ENCODE measurements around the gene CEP112. TPM values are rescaled to one million over a fixed set of nuclear protein-coding genes. Genes with fewer than 3 reads are reported as not detected.

CEP112 gene
- total RNA-seq, 1 experiment from 2014 or later = 9.5 TPM

DNA sequence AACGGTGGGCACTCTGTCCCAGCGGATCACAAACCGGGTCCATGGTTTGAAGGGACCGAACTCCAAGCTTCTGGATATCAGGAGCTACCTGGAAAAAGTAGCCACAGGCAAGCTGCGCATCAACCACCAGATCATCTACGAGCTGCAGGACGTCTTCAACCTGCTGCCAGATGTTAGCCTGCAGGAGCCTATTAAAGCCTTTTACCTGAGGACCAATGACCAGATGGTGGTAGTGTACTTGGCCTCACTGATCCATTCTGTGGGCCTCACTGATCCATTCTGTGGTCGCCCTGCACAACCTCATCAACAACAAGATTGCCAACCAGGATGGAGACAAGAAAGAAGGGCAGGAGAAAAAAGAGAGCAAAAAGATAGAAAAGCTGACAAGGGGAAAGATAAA is 6.3 kb upstream of the CEP112 start:
- no peak for ATAC-seq
- Histone ChIP-seq H3K4me3 (ENCODE audit: low read depth in 2 of 2, low read length in 2 of 2) (no peak overlapping the region), H3K27me3 (ENCODE audit: control insufficient read depth, insufficient read depth, low read length) (no peaks in the 10 kb centered on the region), H3K27ac (ENCODE audit: low read length) (no peak overlapping the region), H3K36me3 (ENCODE audit: control insufficient read depth, insufficient read depth, low read length) (no peaks in the 10 kb centered on the region), H3K4me1 (ENCODE audit: control insufficient read depth, insufficient read depth, low read length) (no peaks in the 10 kb centered on the region), H3K9me3 (ENCODE audit: control insufficient read depth, insufficient read depth, low read depth, low read length) (no peaks in the 10 kb centered on the region)
- DNase-seq (ENCODE audit: low read depth, low spot score) = no peak
- no TSS peak for BruUV-seq (replicated peaks)
- in situ Hi-C loops (cut with HindIII; ENCODE audit: low pct_unique_long_range_greater_than_20kb, low sequenced_read_pairs) (no loop called here), intact Hi-C loops (cut with micrococcal nuclease; ENCODE audit: unreplicated experiment) (loop anchor here (2.0 kb wide), 1 partner anchor 427 kb away; no protein-coding TSS in a partner anchor)
- TF ChIP-seq SIN3A (IDR thresholded peaks at IDR 0.05; ENCODE audit: borderline replicate concordance, insufficient read depth, low read depth, low read length) (no peak), POLR2AphosphoS5 (IDR thresholded peaks at IDR 0.05; ENCODE audit: low read depth, low read length) (no peak), TCF7L2 (IDR thresholded peaks at IDR 0.05; ENCODE audit: low read depth, low read length) (no peak)
- TF ChIP-seq, protein P1, sequence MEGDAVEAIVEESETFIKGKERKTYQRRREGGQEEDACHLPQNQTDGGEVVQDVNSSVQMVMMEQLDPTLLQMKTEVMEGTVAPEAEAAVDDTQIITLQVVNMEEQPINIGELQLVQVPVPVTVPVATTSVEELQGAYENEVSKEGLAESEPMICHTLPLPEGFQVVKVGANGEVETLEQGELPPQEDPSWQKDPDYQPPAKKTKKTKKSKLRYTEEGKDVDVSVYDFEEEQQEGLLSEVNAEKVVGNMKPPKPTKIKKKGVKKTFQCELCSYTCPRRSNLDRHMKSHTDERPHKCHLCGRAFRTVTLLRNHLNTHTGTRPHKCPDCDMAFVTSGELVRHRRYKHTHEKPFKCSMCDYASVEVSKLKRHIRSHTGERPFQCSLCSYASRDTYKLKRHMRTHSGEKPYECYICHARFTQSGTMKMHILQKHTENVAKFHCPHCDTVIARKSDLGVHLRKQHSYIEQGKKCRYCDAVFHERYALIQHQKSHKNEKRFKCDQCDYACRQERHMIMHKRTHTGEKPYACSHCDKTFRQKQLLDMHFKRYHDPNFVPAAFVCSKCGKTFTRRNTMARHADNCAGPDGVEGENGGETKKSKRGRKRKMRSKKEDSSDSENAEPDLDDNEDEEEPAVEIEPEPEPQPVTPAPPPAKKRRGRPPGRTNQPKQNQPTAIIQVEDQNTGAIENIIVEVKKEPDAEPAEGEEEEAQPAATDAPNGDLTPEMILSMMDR (IDR thresholded peaks at IDR 0.05) = no peak
- TF ChIP-seq, protein P2, sequence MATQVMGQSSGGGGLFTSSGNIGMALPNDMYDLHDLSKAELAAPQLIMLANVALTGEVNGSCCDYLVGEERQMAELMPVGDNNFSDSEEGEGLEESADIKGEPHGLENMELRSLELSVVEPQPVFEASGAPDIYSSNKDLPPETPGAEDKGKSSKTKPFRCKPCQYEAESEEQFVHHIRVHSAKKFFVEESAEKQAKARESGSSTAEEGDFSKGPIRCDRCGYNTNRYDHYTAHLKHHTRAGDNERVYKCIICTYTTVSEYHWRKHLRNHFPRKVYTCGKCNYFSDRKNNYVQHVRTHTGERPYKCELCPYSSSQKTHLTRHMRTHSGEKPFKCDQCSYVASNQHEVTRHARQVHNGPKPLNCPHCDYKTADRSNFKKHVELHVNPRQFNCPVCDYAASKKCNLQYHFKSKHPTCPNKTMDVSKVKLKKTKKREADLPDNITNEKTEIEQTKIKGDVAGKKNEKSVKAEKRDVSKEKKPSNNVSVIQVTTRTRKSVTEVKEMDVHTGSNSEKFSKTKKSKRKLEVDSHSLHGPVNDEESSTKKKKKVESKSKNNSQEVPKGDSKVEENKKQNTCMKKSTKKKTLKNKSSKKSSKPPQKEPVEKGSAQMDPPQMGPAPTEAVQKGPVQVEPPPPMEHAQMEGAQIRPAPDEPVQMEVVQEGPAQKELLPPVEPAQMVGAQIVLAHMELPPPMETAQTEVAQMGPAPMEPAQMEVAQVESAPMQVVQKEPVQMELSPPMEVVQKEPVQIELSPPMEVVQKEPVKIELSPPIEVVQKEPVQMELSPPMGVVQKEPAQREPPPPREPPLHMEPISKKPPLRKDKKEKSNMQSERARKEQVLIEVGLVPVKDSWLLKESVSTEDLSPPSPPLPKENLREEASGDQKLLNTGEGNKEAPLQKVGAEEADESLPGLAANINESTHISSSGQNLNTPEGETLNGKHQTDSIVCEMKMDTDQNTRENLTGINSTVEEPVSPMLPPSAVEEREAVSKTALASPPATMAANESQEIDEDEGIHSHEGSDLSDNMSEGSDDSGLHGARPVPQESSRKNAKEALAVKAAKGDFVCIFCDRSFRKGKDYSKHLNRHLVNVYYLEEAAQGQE (IDR thresholded peaks at IDR 0.05; ENCODE audit: insufficient read depth in 1 of 2, low read depth in 2 of 2, low read length in 1 of 2) = no peak
- ChIA-PET CTCF (no interaction called here), POLR2A (interaction anchor here (0.6 kb wide), 1 partner anchor 472 kb away, joined by 3 read pairs; no protein-coding TSS in a partner anchor)

DNA sequence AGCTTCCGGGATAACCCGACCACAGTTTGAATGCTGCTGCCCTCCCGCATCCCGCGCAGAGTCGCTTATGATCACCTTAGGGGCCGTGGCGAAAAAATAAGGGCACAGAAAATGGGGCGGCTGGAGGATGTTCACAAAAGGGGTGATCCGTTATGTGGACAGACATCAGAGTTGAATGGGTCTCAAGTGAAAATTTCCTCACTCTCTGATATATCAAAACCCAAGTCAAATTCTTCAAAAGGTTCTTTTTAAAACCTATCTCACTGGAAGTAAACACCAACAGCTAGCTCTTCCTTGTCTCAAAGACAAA is 400 bp upstream of the CEP112 start:
- intact Hi-C loops (cut with micrococcal nuclease; ENCODE audit: unreplicated experiment) = no loop called here
- Histone ChIP-seq H3K27ac (ENCODE audit: low read length) (peak overlapping the region; percentile 65), H3K36me3 (ENCODE audit: control insufficient read depth, insufficient read depth, low read length) (peaks cover 4% of the 10 kb centered on the region; the same call in 1 of the 2 replicates), H3K9me3 (ENCODE audit: control insufficient read depth, insufficient read depth, low read depth, low read length) (no peaks in the 10 kb centered on the region), H3K4me3 (ENCODE audit: low read depth in 2 of 2, low read length in 2 of 2) (peak overlapping the region; percentile 75 to 80), H3K4me1 (ENCODE audit: control insufficient read depth, insufficient read depth, low read length) (peaks cover 7% of the 10 kb centered on the region), H3K27me3 (ENCODE audit: control insufficient read depth, insufficient read depth, low read length) (no peaks in the 10 kb centered on the region)
- ATAC-seq = no peak
- in situ Hi-C loops (cut with HindIII; ENCODE audit: low pct_unique_long_range_greater_than_20kb, low sequenced_read_pairs) = no loop called here
- no peak for TF ChIP-seq POLR2AphosphoS5 (IDR thresholded peaks at IDR 0.05; ENCODE audit: low read depth, low read length)
- POLR2A ChIA-PET = interaction anchor here (0.7 kb wide), 1 partner anchor 74 kb away, joined by 4 read pairs; no protein-coding TSS in a partner anchor
- DNase-seq (ENCODE audit: low read depth, low spot score) = no peak
- BruUV-seq (replicated peaks) = no TSS peak
- CTCF ChIA-PET = no interaction called here

DNA sequence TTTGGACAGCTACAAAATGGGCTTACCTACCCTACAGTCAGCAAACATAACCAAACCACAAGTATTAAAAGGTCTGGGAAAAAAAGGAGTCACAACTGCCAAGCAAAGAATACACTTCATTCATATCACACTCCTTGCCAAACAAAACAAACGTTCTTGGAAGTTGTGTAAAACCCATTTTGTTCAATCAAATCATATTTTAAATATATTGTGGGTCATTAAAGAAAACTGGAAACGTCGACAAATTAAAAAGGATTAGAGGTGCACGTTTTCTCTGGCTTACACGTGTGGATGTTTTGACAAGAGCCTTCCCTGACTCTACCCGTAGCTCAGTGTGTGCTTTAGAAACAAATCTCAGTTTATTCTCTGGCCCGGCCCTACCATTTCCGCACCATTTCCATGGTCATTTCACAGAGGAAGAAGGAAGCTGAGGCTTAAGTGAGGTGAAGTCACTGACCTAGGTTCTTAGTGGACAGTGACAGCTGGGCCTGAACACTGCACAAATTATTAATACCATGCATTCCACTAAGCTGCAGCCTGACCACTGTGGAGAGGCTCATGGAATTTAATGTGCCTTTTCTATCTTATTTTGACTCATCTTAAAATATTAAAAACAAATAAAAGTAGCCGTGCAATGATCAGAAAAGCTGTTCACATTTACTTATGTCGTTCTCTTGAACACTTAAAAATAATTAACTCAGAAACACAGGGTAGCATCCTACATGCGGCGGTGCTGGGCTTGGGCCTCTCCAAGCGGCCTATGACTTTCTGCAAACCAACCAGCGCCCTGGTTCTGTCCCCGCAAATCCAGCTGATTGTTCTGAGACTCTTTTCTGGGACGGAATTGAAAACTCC is 968 bp downstream of the CEP112 start:
- Histone ChIP-seq H3K27ac (ENCODE audit: low read length) (peak overlapping the region; percentile 78), H3K4me3 (ENCODE audit: low read depth in 2 of 2, low read length in 2 of 2) (peak overlapping the region; percentile 75 to 80), H3K36me3 (ENCODE audit: control insufficient read depth, insufficient read depth, low read length) (peaks cover 4% of the 10 kb centered on the region; the same call in 1 of the 2 replicates), H3K27me3 (ENCODE audit: control insufficient read depth, insufficient read depth, low read length) (no peaks in the 10 kb centered on the region), H3K9me3 (ENCODE audit: control insufficient read depth, insufficient read depth, low read depth, low read length) (no peaks in the 10 kb centered on the region), H3K4me1 (ENCODE audit: control insufficient read depth, insufficient read depth, low read length) (peaks cover 7% of the 10 kb centered on the region)
- intact Hi-C loops (cut with micrococcal nuclease; ENCODE audit: unreplicated experiment) (no loop called here), in situ Hi-C loops (cut with HindIII; ENCODE audit: low pct_unique_long_range_greater_than_20kb, low sequenced_read_pairs) (no loop called here)
- BruUV-seq (replicated peaks) = TSS peak; percentile 68
- no peak for DNase-seq (ENCODE audit: low read depth, low spot score)
- peak; percentile 61 for ATAC-seq
- CTCF ChIA-PET = interaction anchor here (0.6 to 0.8 kb wide), 2 partner anchors 897 to 1047 kb away, joined by 3 to 4 read pairs; no protein-coding TSS in a partner anchor
- TF ChIP-seq POLR2AphosphoS5 (IDR thresholded peaks at IDR 0.05; ENCODE audit: low read depth, low read length) = no peak
- TF ChIP-seq, protein P2 (IDR thresholded peaks at IDR 0.05; ENCODE audit: insufficient read depth in 1 of 2, low read depth in 2 of 2, low read length in 1 of 2) = no peak
- no peak for TF ChIP-seq SIN3A (IDR thresholded peaks at IDR 0.05; ENCODE audit: borderline replicate concordance, insufficient read depth, low read depth, low read length)
- no peak for TF ChIP-seq TCF7L2 (IDR thresholded peaks at IDR 0.05; ENCODE audit: low read depth, low read length)
- TF ChIP-seq, protein P1 (IDR thresholded peaks at IDR 0.05) = no peak
- POLR2A ChIA-PET = interaction anchor here (0.5 kb wide), 1 partner anchor 307 kb away, joined by 4 read pairs; no protein-coding TSS in a partner anchor
